NCI-H2081 treated with DMSO at 0.1 percent for 48 hours (cell line): ENCODE measurements around the gene MRPL55.

Experiments used
- DNase-seq: peaks from one replicate; lab custom pipeline; 2025; lab: John Stamatoyannopoulos, UW

Gene MRPL55

GRCh38 chr1:228100822-228101613 is 8.1 kb downstream of the MRPL55 start:
- DNase-seq = no peak

- no peak for DNase-seq
These were observed 9.8 kb downstream of the MRPL55 start for GRCh38 chr1:228099331-228099732.

GRCh38 chr1:228098323-228098931 is 10.7 kb downstream of the MRPL55 start:
- no peak for DNase-seq

- DNase-seq = no peak
These were observed 11.6 kb downstream of the MRPL55 start for GRCh38 chr1:228097333-228098081.

- DNase-seq = no peak
These were observed 12.4 kb downstream of the MRPL55 start for GRCh38 chr1:228096416-228097332.

GRCh38 chr1:228095938-228096337 is 13.2 kb downstream of the MRPL55 start:
- DNase-seq = no peak

- no peak for DNase-seq
These were observed 13.9 kb downstream of the MRPL55 start for GRCh38 chr1:228095161-228095560.

GRCh38 chr1:228094432-228095016 is 14.6 kb downstream of the MRPL55 start:
- DNase-seq = no peak

GRCh38 chr1:228093050-228093906 is 15.8 kb downstream of the MRPL55 start:
- no peak for DNase-seq

GRCh38 chr1:228092342-228093049 is 16.6 kb downstream of the MRPL55 start:
- DNase-seq = no peak

GRCh38 chr1:228091084-228091483 is 18.0 kb downstream of the MRPL55 start:
- DNase-seq = no peak

- DNase-seq = no peak
These were observed 18.5 kb downstream of the MRPL55 start for GRCh38 chr1:228090613-228091081.

- DNase-seq = no peak
These were observed 19.3 kb downstream of the MRPL55 start for GRCh38 chr1:228089519-228090380.

- DNase-seq = no peak
These were observed 20.3 kb downstream of the MRPL55 start for GRCh38 chr1:228088586-228089498.

- no peak for DNase-seq
These were observed 21.3 kb downstream of the MRPL55 start for GRCh38 chr1:228087771-228088251.

- no peak for DNase-seq
These were observed 23.7 kb downstream of the MRPL55 start for GRCh38 chr1:228085287-228085951.

GRCh38 chr1:228084797-228085196 is 24.3 kb downstream of the MRPL55 start:
- DNase-seq = no peak
